HUES48 (cell line): ENCODE measurements around the gene IQGAP2.

ENCODE experiments used
- H3K27ac ChIP-seq: one replicate; pipeline ENCODE4 v1.7.0; 2013; ENCODE audit warnings: low read depth, low read length, inconsistent platforms
- H3K27me3 ChIP-seq: 2 replicates; pipeline ENCODE4 v1.6.1; 2013; ENCODE audit warnings: mild to moderate bottlenecking, low read length; ENCODE audit not compliant: control insufficient read depth, insufficient read depth
- H3K36me3 ChIP-seq: 2 replicates; pipeline ENCODE4 v1.6.1; 2013; ENCODE audit warnings: low read length; ENCODE audit not compliant: control insufficient read depth, insufficient read depth
- H3K4me1 ChIP-seq: 2 replicates; pipeline ENCODE4 v1.6.1; 2013; ENCODE audit warnings: mild to moderate bottlenecking, low read length; ENCODE audit not compliant: control insufficient read depth, insufficient read depth
- H3K4me3 ChIP-seq: 2 replicates; pipeline ENCODE4 v1.5.1; 2013; ENCODE audit warnings: mild to moderate bottlenecking, low read depth, low read length
- H3K9ac ChIP-seq: 2 replicates; pipeline ENCODE4 v1.6.1; 2013; ENCODE audit warnings: mild to moderate bottlenecking, low read depth, low read length, moderate library complexity
- H3K9me3 ChIP-seq: 2 replicates; pipeline ENCODE4 v1.6.1; 2013; ENCODE audit warnings: low read length; ENCODE audit not compliant: control insufficient read depth, insufficient read depth

Gene IQGAP2

DNA sequence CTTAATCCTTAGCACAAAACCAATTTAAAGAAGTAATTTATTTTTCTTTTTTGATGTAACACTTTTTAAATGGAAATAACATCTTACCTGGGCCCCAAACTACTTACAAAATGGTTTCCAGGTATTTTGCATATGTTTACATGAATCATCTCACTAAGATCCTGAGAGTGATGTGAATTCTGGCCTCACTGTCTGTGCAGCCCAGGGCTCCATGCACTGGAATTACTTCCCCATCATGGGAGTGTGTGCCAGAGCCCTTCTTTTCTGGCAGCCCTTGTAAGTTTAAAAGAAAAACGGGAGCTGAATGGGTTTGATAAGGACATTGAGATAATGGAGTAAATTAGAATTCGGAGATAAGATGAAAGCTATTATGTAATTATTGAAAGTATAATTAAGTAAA is 300.6 kb downstream of the IQGAP2 start:
- Histone ChIP-seq H3K4me3 (no peak overlapping the region), H3K36me3 (peaks cover 15% of the 10 kb centered on the region; the same call in 1 of the 2 replicates), H3K27me3 (no peaks in the 10 kb centered on the region), H3K27ac (no peak overlapping the region), H3K4me1 (peaks cover 8% of the 10 kb centered on the region; the same call in 1 of the 2 replicates), H3K9ac (no peak overlapping the region), H3K9me3 (no peaks in the 10 kb centered on the region)

DNA sequence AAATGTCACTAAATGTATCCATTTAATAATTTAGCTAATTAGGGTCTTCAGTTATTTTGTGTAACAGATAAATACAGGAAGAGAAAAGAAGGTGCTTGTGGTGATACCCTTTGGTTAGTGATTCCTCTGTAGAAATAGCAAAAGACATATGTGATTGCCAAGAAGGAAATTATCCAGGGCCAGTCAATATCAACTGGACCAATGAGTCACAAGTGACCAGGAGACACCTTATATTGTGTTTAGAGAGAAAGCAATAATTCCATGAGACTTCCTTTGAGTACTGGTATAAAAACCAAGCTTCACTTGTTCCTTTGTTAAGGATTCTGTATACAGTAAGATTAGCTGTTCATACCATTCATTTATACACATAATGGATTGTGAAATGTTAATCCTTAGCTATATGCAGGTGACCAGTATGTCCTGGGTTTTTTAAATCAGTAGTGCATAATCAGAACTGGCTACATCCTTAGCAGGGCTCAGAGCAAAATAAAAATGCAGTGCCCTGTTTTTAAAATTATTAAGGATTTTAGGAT is 301.1 kb downstream of the IQGAP2 start:
- no peaks in the 10 kb centered on the region for H3K9me3 ChIP-seq
- no peak overlapping the region for H3K9ac ChIP-seq
- H3K4me1 ChIP-seq, result peaks cover 8% of the 10 kb centered on the region; the same call in 1 of the 2 replicates
- no peak overlapping the region for H3K27ac ChIP-seq
- no peak overlapping the region for H3K4me3 ChIP-seq
- H3K36me3 ChIP-seq, result peaks cover 15% of the 10 kb centered on the region; the same call in 1 of the 2 replicates
- H3K27me3 ChIP-seq, result no peaks in the 10 kb centered on the region

DNA sequence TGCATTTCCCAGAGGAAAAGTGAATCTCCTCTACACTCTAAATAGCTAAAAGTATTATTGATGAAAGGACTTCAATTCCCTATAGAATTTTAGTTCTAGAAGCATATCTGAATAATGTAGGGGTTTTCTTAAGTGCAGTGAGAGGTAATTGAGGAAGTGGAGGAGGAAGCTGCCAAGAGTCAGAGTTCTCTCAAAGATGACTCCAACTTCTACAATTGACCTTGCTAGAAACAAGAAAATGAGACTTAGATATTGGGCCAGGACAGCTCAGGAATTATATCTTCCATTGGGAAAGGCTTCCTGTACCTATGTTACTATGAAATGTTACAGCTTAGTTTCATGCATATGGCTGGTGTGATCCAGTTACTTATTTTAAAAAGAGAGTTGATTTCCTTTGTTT is 302.5 kb downstream of the IQGAP2 start:
- Histone ChIP-seq H3K27me3 (no peaks in the 10 kb centered on the region), H3K27ac (no peak overlapping the region)

DNA sequence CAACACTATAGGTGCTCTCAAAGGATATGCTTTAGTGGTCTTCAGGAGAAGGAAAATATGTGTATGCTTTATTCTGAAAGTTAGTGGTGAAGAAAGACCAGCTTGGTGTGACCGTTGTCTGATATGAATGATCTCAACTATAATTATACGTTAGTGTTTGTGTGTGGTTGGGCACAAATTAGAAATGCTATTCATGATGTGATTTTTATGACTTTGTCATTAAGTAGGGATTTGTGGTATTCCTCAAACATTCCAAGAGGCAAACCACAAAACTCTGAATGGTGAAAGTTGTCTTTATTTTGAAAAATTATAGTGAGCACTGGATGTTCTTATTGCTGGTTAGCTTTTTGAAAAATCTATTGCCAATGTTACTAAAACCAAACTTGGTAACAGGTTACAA is 306.7 kb downstream of the IQGAP2 start:
- Histone ChIP-seq H3K9ac (no peak overlapping the region), H3K4me1 (peaks cover 2% of the 10 kb centered on the region; the same call in 1 of the 2 replicates), H3K9me3 (no peaks in the 10 kb centered on the region), H3K27ac (no peak overlapping the region), H3K4me3 (no peak overlapping the region), H3K36me3 (no peaks in the 10 kb centered on the region), H3K27me3 (peaks cover 10% of the 10 kb centered on the region)

More for the DNA sequence above, 302.5 kb downstream of the IQGAP2 start:
- Histone ChIP-seq H3K9me3 (no peaks in the 10 kb centered on the region), H3K4me3 (no peak overlapping the region), H3K4me1 (peaks cover 8% of the 10 kb centered on the region; the same call in 1 of the 2 replicates), H3K9ac (no peak overlapping the region), H3K36me3 (peaks cover 15% of the 10 kb centered on the region; the same call in 1 of the 2 replicates)

DNA sequence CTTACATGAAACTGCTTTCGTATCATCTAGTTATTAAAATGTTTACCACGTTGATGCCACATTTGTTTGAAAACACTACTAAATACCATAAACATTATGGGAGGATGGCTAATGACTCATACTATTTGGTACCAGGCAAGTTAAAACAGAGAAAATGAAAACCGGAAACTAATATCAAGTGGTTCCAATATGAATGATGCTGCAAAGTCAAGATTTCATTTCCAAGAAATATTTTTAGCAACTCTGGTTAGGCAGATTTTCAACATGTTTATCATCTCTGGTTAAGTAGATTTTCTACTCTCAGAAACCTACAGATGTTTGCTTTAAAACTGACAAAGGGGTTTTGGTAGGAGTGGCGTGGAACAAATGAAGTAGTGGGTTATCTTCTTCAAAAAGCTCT is 307.9 kb downstream of the IQGAP2 start:
- Histone ChIP-seq H3K4me3 (no peak overlapping the region), H3K4me1 (peaks cover 2% of the 10 kb centered on the region; the same call in 1 of the 2 replicates), H3K27ac (no peak overlapping the region), H3K9me3 (no peaks in the 10 kb centered on the region), H3K9ac (no peak overlapping the region), H3K27me3 (peaks cover 19% of the 10 kb centered on the region), H3K36me3 (no peaks in the 10 kb centered on the region)

DNA sequence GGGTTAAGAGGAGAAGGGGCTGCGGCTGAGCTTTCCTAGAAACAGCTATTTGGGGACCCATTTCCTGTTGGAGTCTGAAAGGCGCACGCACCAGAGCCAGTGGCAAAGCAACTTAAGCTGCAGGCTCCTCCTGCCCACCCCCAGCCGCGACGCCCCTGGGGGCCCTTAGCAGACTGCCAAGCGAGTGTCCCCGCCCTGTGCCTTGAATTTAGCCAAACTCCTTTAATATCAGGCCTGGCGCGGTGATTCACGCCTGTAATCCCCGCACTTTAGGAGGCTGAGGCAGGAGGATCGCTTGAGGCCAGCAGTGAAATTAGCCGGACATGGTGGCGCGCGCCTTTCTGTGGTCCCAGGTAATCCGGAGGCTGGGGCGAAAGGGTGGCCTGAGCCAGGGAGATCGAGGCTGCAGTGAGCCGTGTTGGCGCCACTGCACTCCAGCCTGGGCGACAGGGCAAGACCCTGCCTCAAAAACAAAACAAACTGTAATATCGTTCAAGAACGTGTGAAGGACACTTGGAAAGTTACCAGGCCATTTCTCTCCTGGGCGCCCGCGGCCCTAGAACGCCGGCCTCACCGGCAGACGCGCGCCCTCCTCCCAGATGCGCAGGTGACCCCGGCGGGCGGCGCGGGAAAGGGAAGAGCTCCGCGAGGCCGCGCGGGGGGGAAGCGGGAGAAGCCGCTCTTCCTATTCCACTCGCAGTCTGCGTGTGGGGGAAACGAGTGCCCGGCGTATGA is 311.8 kb downstream of the IQGAP2 start:
- H3K27ac ChIP-seq, result no peak overlapping the region
- H3K4me1 ChIP-seq, result no peaks in the 10 kb centered on the region; the same call in 1 of the 2 replicates
- H3K36me3 ChIP-seq, result no peaks in the 10 kb centered on the region
- peaks cover 19% of the 10 kb centered on the region for H3K27me3 ChIP-seq
- no peak overlapping the region for H3K9ac ChIP-seq
- peak overlapping the region; percentile 93 for H3K4me3 ChIP-seq
- no peaks in the 10 kb centered on the region for H3K9me3 ChIP-seq

DNA sequence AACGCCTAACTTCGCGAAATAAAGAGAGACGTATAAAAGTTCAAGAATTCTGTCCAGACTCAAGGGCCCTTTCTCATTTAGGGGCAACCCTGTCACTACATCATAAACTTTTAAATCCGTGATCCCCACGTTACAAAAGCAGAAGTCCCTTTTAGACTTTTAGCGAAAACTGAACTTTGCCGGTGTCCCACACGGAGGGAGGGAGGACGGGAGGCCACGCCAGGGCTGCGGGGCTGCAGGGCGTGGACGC is 312.3 kb downstream of the IQGAP2 start:
- Histone ChIP-seq H3K9ac (no peak overlapping the region), H3K4me3 (peak overlapping the region; percentile 93), H3K27ac (no peak overlapping the region), H3K9me3 (no peaks in the 10 kb centered on the region), H3K4me1 (no peaks in the 10 kb centered on the region; the same call in 1 of the 2 replicates), H3K36me3 (no peaks in the 10 kb centered on the region), H3K27me3 (peaks cover 19% of the 10 kb centered on the region)

DNA sequence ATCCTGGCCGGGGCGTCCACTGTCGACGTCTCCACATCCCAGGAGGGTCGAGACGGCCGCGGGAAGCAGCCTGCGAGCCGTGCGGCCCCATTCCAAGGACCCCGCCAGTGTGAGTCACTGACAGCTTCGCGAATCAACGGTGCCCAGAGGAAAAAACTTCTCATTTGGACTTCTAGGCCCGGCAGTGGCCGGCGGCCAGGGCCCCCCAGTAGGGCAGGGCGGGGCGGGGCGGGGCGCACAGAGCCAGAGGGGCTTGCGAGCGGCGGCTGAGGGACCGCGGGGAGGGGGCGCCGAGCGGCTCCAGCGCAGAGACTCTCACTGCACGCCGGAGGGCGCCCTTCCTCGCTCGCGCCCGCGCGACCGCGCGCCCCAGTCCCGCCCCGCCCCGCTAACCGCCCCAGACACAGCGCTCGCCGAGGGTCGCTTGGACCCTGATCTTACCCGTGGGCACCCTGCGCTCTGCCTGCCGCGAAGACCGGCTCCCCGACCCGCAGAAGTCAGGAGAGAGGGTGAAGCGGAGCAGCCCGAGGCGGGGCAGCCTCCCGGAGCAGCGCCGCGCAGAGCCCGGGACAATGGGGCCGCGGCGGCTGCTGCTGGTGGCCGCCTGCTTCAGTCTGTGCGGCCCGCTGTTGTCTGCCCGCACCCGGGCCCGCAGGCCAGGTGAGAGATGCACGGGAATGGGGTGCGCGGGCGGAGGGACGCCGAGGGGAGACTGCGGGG is 312.8 kb downstream of the IQGAP2 start, which contains the start of gene F2R:
Gene F2R, plus strand, starts transcription at position 391 of the 720 bp plus-strand sequence. Its CDS starts 182 bp downstream, at position 573.
- peak within 1 kb of the TSS; percentile 67 for H3K9ac ChIP-seq
- peak within 1 kb of the TSS; percentile 93 for H3K4me3 ChIP-seq
- H3K4me1 ChIP-seq, result no peaks in the 10 kb centered on the region; the same call in 1 of the 2 replicates
- H3K9me3 ChIP-seq, result no peaks in the 10 kb centered on the region
- peak within 1 kb of the TSS; percentile 40 for H3K27ac ChIP-seq
- peaks cover 19% of the 10 kb centered on the region for H3K27me3 ChIP-seq
- no peaks in the 10 kb centered on the region for H3K36me3 ChIP-seq

DNA sequence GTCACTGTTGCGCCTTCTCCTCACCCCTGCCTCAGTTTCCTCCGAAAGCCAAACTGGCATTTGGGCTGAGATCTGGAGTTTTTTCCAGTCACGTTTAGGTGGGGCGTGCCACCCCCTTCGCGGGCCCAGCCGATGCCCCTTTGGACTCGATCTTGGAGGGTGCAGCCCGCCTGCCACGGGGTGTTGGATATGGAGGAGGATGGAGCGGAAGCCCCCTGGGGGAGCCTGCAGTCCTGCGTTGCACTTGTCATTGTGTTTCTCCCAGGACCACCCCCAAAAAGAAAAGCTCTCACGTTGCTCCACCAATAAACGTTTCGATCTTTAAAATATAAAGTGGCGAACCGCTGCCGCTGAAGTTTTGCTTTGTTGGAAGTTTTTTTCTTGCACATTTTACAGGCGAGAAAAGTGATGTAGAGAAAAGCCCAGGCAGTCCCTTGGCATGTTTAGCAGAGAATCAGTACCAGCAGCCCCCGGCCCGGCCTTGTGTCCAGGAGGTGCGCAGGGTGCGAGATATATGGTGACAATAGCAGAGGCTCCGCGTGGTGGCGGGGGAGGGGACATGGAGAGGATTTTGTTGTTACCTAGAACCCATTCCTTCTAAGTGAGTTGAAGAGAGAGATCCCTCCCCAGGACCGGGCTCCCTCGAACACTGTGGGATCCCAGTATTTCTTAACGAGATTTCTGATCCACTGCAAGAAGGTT is 313.5 kb downstream of the IQGAP2 start:
- no peaks in the 10 kb centered on the region for H3K36me3 ChIP-seq
- peak overlapping the region; percentile 93 for H3K4me3 ChIP-seq
- H3K27me3 ChIP-seq, result peaks cover 19% of the 10 kb centered on the region
- no peaks in the 10 kb centered on the region for H3K9me3 ChIP-seq
- H3K9ac ChIP-seq, result peak overlapping the region; percentile 67
- peak overlapping the region; percentile 40 for H3K27ac ChIP-seq
- H3K4me1 ChIP-seq, result no peaks in the 10 kb centered on the region; the same call in 1 of the 2 replicates

DNA sequence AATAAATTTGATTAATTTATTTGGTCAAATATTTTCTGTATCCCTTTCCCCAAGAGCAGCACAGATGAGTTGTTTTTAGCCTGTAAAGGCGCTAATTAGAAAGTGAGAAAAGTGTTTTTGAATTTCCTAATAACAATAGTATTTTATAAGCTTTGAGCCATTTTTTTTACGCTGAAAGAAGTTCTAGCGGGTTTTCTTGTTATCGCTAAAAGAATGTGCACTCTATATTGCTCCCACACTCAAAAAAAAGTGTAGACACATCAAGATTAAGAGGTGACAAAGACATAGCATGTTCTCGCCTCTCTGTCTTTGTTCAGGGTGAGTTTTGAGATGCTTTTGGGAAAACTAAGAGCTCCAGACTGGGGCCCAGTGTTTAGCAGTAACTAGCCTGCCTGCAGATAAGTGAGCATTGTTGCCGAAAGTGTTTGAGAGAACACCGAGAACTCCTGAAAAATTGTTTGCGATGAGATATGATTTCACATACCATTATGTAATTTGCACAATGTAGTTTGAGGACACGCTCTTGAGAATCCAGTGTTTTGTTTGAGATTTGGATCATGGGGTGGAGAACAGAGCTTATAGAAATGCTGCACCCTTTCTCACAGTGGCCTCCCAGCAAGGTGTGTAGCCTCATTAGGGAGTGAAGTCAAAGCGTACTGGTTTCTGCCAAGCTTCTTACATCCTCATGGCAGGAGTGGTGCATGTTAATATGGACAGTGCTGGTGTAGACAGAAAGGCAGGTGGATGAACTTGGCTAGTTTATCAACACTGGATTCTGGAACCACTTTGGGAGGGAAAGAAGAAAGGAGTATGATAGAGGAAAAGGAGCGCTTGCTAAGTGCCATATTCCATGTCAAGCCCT is 314.4 kb downstream of the IQGAP2 start:
- H3K9me3 ChIP-seq, result no peaks in the 10 kb centered on the region
- H3K9ac ChIP-seq, result peak overlapping the region; percentile 67; the same call in 1 of the 2 replicates
- no peaks in the 10 kb centered on the region for H3K36me3 ChIP-seq
- H3K4me1 ChIP-seq, result no peaks in the 10 kb centered on the region; the same call in 1 of the 2 replicates
- peak overlapping the region; percentile 93 for H3K4me3 ChIP-seq
- peaks cover 19% of the 10 kb centered on the region for H3K27me3 ChIP-seq
- no peak overlapping the region for H3K27ac ChIP-seq
